NOMO-1 treated with DMSO at 0.1 percent for 48 hours (cell line): ENCODE data around the gene TPI1.
"Not testable (repeated sequence)": the region's sequence is repeated elsewhere in the genome, so short reads cannot be mapped to it uniquely, and the experiment has no call there.

ENCODE experiments used
- DNase-seq: peaks from one replicate; lab custom pipeline; 2025; ENCODE audit not compliant: unreplicated experiment; lab: John Stamatoyannopoulos, UW

The TPI1 gene

DNA sequence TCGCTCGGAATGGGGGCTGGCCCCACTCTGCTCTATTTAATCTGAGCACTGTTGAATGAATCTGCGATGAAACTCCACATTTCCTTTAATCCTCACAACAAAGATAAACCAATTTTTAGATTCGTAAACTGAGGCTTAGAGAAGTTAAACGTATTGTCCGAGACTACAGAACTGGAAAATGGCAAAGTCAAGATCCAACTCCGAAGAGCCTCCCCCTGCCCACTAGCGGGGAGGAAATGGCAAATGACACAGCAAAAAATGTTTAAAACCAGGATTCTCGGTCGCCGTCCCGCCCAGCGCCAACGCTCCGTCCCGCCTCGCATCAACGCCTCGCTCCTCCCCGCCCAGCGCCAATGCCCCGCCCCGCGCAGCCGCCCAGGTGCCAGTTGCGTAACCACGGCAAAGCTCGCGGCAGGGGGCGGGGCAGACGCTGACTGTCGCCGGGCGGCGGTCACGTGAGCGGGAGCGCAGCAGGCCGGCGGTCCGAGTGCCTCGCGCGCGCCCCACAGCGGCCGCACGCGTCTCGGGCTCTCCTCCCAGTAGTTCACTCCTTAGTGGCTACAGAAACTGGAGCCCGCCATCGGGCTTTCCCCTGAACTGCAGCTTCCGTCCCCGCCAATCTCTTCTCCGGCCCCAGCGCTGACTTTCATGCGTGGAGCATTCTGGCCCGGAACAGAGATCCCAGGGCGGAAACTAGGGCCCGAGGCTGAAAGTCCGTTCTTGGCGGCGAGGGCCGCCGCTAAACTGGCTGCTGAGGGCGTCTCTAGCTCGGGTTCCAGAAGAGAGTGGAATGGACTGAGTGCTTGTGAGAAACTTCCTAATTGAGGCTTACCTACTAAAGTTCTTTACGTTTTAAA, 23.7 kb downstream of the TPI1 start:
- peak; percentile 98 for DNase-seq

DNA sequence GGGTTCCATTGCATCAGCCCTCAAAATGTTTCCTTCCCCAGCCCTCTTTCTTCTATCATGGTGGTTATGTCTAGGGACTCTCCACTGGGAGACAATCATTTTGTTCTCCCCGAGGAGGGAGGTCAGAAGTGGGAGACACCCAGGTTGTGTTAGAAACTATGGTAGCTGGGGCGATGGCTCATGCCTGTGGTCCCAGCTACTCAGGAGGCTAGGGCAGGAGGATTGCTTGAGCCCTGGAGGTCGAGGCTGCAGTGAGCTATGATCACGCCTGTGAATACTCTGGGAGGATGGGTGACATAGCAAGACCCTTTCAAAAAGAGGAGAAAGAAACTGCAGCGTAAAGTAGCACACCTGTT, 24.3 kb downstream of the TPI1 start:
- DNase-seq: no peak

DNA sequence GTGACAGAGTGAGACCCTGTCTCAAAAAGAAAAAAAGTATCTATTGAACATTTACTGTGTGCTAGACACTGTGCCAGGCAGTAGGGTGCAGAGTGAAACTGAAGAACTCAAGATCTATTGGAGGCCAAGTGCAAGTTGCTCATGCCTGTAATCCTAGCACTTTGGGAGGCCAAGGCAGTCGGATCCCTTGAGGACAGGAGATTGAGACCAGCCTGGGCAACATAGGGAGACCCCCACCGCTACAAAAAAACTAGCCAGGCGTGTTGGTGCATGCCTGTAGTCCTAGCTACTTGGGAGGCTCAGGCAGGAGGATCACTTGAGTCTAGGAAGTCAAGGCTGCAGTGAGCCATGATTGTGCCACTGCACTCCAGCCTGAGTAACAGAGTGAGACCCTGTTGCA, 25.4 kb downstream of the TPI1 start:
- not testable (repeated sequence) for DNase-seq

DNA sequence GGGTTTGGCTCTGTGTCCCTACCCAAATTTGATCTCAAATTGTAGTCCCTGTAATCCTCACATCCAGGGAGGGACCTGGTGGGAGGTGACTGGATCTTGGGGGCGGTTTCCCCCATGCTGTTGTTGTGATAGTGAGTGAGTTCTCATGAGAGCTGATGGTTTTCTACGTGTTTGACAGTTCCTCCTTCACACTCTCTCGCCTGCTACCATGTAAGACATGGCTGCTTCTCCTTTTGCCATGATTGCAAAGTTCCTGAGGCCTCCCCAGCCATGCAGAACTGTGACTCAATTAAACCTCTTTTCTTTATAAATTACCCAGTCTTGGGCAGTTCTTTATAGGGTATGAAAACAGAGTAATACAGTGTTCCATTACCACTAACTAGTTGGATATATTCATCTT, 27.0 kb downstream of the TPI1 start:
- DNase-seq: no peak

DNA sequence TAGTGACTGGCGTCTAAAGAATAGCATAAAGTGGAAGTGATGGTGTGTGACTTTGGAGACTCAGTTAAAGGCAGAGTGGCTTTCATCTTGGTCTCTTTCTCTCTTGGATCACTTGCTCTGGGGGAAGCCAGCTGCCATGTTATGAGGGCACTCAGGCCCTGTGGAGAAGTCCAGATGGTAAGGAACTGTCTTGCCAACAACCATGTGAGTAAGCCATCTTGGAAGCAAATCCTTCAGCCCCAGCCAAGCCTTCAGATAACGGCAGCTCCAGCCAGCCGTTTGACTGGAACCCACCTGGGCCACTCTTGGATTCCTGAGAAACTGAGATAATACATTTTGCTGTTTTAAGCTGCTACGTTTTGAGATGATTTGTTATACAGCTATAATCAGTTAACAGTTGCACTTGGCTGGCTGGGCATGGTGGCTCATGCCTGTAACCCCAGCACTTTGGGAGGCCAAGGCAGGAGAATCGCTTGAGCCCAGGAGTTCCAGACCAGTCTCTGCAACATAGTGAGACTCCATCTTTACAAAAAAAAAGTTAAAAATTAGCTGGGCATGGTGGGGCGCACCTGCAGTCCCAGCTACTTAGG, 29.6 kb downstream of the TPI1 start:
- no peak for DNase-seq

DNA sequence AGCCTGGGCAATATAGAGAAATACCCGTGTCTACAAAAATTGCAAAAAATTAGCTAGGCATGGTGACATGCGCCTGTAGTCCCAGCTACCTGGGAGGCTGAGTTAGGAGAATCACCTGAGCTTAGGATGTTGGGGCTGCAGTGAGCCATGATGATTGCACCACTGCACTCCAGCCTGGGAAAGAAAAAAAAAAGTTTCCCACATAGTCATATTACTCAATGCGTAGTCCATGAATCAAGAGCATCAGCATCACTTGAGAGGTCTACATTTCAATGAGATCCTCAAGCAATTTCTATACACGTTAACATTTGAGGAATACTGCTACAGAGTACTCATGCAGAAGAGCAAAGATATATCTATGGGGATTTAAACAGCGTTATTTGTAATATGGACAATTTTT, 32.1 kb downstream of the TPI1 start:
- no peak for DNase-seq

DNA sequence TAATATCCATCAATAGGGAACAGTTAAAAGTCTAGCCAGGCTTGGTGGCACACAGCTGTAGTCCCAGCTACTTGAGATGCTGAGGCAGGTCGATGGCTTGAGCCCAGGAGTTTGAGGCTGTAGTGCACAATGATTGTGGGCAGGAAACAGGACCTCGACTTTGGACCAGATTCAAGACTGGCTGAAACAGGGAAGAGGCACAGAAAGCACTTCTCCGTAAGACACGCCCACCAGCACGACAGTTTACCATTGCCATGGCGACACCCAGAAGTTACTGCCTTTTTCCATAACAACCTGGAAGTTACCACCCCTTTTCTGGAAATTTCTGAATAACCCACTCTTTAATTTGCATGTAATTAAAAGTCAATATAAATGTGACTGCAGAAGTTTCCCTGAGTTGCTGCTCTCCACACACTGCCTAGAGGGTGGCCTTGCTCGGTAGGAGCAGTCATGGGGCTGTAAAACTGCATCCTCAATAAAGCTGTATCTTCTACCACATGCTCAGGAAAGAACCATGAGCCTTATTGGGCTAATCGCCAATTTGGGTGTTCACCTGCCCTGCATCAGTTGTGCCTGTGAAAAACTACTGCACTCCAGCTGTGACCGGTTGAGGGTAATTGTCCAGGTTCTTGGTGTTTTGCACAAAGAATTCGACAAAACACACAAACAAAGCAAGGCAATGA, 32.6 kb downstream of the TPI1 start:
- DNase-seq: peak; percentile 59

DNA sequence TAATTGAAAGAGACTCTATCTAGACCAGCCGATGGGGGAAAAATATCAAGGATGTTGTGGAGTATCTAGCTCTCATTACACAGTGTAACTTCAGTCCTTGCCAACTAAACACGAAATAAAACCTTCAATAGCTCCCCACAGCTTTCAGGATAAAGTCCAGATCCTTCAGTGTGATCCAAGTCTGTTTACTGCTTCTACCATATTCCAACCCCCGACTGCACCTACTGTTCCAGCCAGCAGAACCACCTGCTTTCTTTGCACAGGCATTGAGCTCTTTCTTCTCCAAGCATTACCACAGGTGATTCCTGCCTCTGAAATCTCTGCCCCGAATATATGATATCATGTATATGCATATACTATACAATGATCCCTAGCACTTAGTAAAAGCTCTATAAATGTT, 35.1 kb downstream of the TPI1 start:
- DNase-seq: no peak

DNA sequence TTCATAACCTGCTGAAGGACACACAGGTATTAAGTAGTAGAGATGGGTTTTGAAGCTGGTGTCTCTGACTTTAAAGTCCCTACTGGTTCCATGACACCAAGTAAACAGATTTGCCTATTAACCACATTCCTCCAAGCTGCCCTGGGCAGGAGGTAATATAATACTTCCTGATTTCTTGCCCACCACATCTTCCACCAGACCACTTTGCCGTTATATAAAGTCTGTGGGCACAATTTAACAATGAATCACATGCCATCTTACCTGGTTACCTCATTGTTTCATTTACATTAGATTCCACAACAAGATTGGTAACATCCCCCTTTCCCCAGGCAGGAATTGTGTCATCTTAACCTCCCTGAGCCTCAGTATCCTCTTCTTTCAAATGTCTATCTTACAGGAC, 36.4 kb downstream of the TPI1 start:
- DNase-seq: peak; percentile 9

DNA sequence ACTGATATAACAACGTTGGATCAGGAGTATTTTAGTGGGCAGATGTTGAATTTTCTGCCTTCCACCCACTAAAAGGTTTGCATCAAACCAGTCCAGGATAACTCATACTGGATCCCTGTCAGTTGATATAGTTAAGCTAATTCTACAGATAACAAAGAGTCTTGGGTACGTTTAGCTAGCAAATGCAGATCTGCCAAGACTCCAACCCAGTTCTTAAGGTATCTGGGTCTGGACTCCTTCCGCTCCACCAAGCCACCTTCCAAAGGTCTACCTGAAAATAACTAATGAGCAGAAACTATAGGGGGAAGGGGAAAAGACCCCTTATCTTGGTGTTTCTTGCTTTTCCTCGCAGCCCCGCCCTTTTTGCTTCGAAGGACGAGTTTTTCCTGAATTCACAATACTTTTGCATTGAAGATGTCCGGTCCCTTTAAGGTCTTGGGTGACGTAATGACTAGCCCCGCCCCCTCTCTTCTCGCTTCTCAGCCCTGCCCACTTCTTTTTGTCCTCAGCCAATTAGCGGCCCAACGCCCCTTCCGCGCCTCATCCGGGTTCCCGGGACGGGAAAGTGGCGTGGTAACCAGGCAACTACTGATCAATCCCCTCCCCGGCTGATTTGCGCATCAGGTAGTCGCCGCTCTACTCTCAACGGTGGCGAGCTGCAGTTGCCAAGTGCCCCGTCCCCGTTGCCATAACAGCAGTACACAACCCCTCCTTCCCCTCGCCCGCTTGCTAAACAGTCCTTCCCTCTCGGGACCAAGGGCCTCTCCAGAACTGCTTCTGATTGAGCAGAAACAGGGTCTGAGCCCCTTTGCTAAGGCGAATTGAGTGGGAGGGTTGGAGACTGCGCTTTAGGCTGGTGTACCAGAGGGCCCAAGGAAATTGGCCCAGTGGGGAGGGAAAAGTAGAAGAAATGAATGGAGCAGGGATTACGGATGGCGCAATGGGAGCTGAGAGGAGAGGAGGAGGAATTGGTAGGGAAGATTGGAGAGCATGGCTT, 37.2 kb downstream of the TPI1 start, which contains the start of gene LRRC23:
TSS of gene LRRC23 (plus strand) at position 543 of the 997 bp plus-strand sequence. CDS start 812 bp downstream, outside the sequence.
- peak; percentile 97 for DNase-seq

DNA sequence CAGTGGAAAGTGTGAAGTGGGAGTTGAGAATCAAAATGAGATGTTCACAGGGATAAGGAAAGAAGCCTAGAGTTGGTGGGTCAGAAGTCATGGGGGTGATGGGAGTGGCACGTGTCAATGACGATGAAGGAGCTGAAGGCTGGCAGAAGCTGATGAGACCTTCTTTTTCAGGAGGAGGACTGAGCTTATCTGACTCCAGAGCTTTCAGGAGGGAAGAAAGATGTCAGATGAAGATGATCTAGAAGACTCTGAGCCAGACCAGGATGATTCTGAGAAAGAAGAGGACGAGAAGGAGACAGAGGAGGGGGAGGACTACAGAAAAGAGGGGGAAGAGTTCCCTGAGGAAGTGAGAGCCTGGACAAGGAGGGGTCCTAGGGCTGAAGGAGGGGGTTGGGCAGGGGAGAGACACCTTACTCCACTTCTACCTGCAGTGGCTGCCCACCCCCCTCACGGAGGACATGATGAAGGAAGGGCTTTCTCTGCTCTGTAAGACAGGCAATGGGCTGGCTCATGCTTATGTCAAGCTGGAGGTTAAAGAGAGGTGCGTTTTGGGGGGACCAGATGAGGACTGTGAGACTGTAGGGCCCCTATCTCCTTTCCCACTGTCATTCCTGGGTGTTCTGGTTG, 38.2 kb downstream of the TPI1 start:
- no peak for DNase-seq

DNA sequence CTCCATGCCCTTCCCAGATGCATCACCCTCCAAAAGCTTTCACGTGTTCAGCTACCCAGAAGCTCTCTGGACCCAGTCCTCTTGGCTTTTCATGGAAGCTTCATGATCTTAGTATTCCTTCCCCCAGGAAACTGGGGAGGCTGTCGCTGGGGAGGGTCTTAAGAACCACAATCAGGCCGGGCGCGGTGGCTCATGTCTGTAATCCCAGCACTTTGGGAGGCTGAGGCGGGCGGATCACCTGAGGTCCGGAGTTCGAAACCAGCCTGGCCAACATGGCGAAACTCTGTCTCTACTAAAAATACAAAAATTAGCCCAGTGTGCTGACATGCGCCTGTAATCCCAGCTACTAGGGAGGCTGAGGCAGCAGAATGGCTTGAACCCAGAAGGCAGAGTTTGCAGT, 40.8 kb downstream of the TPI1 start:
- DNase-seq: not testable (repeated sequence)

DNA sequence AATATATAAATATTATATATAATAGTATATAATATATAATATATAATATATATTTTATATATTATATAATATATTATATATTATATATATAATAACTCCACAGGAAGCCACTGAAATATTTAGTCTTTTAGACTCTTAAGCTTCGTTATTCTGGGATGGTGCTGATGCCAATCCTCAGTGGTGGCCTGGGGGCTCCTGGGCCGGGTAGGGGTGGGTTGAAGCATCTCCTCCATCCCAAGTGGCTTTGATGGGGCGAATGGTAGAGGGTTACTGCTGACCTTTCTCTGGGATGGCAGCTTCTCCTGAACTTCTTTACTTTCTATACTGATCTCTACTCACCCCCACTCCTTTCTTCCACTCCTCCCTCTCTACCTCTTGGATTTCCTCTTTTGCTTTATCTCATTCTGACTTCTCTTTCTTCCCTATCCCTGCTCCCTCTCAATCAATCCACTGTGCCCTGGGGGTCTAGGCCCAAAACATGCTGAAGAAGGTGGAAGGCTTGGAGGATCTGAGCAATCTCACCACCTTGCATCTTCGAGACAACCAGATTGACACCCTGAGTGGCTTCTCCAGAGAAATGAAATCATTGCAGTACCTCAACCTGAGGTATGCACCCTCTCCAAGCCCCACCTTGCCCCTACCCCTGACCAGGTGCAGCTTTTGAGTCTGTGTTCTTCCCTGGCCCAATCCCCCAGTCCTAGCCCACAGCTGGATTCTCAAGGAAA, 42.3 kb downstream of the TPI1 start:
- peak; percentile 21 for DNase-seq

DNA sequence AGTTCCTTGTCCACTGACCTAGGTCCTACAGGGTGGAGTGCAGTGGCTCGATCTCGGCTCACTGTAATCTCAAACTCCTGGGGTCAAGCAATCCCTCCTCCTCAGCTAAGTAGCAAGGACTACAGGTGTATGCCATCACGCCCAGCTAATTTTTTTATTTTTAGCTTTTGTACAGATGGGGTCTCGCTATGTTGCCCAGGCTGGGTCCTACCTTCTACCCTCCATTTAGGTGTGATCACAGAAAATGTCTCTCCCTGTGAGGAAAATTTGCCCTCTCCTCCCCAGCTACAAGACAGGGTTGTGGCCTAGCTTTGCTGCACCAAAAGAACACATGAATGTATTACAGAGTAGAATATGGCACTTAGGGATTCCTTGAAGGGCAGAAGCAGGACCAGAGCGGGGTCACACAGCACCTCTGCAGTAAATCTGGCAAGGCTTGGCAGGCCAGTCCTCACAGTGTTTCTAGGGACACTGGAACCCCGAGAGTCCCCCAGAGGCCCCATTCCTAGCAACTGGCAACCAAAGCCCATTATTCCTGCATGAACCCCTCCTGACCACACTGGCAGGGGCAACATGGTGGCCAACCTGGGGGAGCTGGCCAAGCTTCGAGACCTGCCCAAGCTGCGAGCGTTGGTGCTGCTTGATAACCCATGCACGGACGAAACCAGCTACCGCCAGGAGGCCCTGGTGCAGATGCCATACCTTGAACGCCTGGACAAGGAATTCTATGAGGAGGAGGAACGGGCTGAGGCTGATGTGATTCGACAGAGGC, 45.0 kb downstream of the TPI1 start:
- no peak for DNase-seq

DNA sequence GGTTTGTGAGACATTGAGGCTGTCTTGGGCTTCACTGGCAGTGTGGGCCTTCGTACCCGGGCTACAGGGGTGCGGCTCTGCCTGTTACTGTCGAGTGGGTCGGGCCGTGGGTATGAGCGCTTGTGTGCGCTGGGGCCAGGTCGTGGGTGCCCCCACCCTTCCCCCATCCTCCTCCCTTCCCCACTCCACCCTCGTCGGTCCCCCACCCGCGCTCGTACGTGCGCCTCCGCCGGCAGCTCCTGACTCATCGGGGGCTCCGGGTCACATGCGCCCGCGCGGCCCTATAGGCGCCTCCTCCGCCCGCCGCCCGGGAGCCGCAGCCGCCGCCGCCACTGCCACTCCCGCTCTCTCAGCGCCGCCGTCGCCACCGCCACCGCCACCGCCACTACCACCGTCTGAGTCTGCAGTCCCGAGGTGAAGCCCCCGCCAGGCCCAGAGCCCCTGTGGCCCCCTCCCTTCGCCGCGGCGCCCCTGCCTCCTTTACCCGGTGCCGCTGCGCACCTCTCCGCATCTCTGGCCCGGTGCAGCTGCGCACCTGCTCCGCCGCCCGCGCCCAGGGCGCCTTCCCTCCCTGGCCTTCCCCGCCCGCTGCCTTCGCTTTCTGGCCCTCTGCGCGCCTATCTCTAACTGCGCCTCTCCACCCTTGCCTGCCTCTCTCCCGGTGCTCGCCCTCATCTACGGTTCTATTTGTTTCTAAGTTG, 47.1 kb downstream of the TPI1 start, which contains the start of gene ENO2:
TSS of gene ENO2 (plus strand) at position 335 of the 701 bp plus-strand sequence. CDS start 1,253 bp downstream, outside the sequence.
- peak; percentile 51 for DNase-seq

DNA sequence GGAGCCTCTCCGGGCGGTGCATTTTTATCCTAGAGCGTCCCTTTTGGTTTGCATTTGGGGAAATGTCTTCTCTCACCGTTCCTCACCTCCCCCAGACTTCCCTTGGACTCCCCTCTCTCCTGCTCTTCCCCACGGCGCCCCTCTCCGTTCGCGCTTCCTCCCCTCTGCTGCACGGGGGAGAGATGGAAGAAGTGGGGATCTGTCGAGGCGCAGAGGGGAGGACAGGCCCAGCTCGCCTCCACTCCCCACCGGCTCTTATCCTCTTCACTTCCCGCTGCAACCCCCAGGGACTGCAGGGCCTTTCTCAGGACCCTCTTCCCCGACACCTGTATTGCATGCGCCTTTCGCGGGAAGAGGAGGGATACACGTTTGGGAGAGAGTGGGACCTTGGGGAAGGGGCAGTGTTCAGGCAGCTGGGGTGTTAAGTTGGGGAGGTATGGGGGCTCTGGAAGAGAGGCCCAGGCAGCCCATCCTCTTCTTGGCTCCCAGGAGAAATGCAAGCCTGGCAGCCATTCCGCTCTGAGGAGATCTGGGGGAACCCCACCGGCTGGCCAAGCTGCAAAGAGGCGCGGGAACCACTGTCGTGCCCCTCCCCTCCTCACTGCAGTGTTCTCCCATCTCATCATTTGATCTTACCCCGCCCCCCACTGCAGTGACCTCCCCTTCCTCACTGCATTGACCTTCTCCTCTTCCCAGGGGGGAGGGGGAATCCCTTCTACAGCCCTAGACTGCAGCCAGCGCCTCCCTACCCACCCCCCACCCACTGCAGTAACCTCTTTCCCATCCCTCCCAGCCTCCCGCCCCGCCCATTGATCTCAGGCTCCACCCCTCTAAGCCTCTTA, 47.8 kb downstream of the TPI1 start:
- DNase-seq: no peak

DNA sequence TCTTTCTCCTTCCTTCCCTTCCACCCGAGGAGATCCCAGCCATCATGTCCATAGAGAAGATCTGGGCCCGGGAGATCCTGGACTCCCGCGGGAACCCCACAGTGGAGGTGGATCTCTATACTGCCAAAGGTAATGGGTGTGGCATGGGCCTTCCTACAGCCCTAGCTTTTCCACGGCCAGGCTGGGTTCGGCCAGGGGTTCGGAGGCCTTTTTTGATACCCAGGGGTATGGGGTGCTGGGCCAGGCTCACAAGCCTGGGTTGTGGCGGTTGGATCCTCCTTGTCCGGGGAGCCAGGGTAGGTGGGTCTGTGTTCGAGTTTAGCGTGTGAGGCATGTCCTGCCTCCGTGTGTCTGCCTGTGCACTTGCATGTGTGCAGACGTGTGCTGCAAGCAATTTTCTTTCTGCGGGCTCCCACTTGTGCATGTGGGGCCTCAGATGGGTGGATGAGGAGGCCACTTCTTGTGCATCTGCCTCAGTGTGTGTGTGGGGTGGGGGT, 48.5 kb downstream of the TPI1 start:
- DNase-seq: no peak
